GM19397 (cell line): ENCODE data around the gene FCGR2B.
"Not testable (repeated sequence)": the region's sequence is repeated elsewhere in the genome, so short reads cannot be mapped to it uniquely, and the experiment has no call there.

Experiments used
- ATAC-seq: cut with Tn5 transposase; IDR thresholded peaks from one replicate; pipeline ENCODE4 v1.9.1; 2021; ENCODE audit warnings: mild to moderate bottlenecking, moderate library complexity; ENCODE audit not compliant: unreplicated experiment

FCGR2B gene

GRCh38 chr1:161702250-161702649 lies 39.3 kb downstream of the FCGR2B start:
- ATAC-seq: no peak

- peak; percentile 48 for ATAC-seq
Observed at GRCh38 chr1:161705537-161705936, 42.6 kb downstream of the FCGR2B start.

- no peak for ATAC-seq
Observed at GRCh38 chr1:161706113-161706481, 43.2 kb downstream of the FCGR2B start.

- ATAC-seq: peak; percentile 53
Observed at GRCh38 chr1:161706482-161707347, 43.8 kb downstream of the FCGR2B start, which contains the start of gene FCRLA. TSS of gene FCRLA (plus strand) at chr1:161707229. CDS start at chr1:161707265, 36 bp downstream.

GRCh38 chr1:161707503-161707902 lies 44.6 kb downstream of the FCGR2B start:
- no peak for ATAC-seq

GRCh38 chr1:161709373-161709772 lies 46.4 kb downstream of the FCGR2B start:
- ATAC-seq: no peak

GRCh38 chr1:161710560-161710959 lies 47.6 kb downstream of the FCGR2B start:
- no peak for ATAC-seq

GRCh38 chr1:161718559-161719324 lies 55.8 kb downstream of the FCGR2B start:
- ATAC-seq: no peak

- no peak for ATAC-seq
Observed at GRCh38 chr1:161719325-161719611, 56.3 kb downstream of the FCGR2B start.

GRCh38 chr1:161720422-161720821 lies 57.5 kb downstream of the FCGR2B start:
- no peak for ATAC-seq

- no peak for ATAC-seq
Observed at GRCh38 chr1:161720956-161721737, 58.2 kb downstream of the FCGR2B start, which contains the start of gene FCRLB. TSS of gene FCRLB (plus strand) at chr1:161721544. CDS start at chr1:161722673, 1,129 bp downstream.

- no peak for ATAC-seq
Observed at GRCh38 chr1:161721738-161722343, 58.9 kb downstream of the FCGR2B start.

- ATAC-seq: no peak
Observed at GRCh38 chr1:161722406-161722805, 59.5 kb downstream of the FCGR2B start.

- ATAC-seq: no peak
Observed at GRCh38 chr1:161723459-161724141, 60.7 kb downstream of the FCGR2B start.

GRCh38 chr1:161725258-161725907 lies 62.4 kb downstream of the FCGR2B start:
- ATAC-seq: not testable (repeated sequence)

GRCh38 chr1:161725908-161726472 lies 63.0 kb downstream of the FCGR2B start:
- ATAC-seq: peak; percentile 13

GRCh38 chr1:161726473-161727255 lies 63.7 kb downstream of the FCGR2B start:
- ATAC-seq: peak; percentile 66

- ATAC-seq: peak; percentile 16
Observed at GRCh38 chr1:161727256-161727924, 64.4 kb downstream of the FCGR2B start.
